GDM1 (cell line): ENCODE results near the gene SBK3.
"Not testable (repeated sequence)": the region's sequence is repeated elsewhere in the genome, so short reads cannot be mapped to it uniquely, and the experiment has no call there.

ENCODE experiments used
- DNase-seq: peaks from one replicate; lab custom pipeline; 2025; lab: John Stamatoyannopoulos, UW

SBK3 gene, protein sequence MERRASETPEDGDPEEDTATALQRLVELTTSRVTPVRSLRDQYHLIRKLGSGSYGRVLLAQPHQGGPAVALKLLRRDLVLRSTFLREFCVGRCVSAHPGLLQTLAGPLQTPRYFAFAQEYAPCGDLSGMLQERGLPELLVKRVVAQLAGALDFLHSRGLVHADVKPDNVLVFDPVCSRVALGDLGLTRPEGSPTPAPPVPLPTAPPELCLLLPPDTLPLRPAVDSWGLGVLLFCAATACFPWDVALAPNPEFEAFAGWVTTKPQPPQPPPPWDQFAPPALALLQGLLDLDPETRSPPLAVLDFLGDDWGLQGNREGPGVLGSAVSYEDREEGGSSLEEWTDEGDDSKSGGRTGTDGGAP

DNA sequence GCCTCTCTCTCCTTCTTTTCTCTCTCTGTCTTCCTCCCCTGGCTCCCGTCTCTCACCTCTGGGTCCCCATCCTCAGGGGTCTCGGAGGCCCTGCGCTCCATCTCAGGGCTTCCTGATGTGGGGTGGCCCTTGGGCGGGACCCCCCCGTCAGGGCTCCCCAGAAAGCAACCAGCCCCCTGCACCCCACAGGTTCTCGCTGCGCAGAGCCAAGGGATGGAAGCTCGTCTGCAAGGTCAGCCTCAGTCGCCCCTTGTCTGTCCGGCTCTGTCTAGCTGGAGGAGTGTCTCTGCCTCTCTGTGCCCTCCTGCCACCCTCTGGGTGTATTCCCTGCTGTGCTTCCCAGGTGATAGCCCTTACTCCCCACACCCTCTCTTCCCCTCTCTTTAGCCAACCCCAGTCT lies at the start of gene SBK3:
Gene SBK3, minus strand, starts transcription at position 101 of the 400 bp plus-strand sequence. Its CDS starts 0 bp downstream, at position 101.
- DNase-seq, result no peak

DNA sequence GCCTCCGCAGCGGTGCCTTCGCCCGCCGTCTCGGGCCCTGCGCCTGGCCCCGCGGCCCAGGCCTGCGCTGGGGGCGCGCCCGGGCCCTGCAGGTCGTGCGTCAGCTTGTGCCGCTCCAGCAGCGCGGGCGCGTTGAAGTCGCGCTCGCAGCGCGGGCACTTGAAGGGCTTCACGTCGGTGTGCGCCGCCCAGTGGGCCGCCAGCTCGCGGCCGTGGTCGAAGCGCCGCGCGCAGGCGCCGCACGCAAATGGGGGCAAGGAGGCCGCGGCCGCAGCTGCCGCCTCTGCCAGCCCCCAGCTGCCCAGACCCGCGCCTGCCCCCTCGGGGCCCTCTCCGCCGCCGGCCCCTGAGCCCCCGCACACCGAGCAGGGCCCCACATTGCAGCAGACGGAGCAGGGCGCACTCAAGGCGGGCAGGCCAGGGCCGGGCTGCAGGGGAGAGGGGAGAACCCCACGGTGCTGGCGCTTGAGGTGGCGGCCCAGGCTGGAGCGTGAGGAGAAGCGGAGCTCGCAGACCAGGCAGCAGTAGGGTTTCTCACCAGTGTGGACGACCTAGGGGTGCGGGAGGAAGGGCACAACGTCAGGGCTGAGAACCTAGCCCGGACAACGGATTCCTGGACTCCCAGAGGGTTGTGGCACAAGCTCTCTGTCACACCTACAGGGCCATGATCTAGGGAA lies 47.9 kb upstream of the SBK3 start:
- DNase-seq, result no peak

DNA sequence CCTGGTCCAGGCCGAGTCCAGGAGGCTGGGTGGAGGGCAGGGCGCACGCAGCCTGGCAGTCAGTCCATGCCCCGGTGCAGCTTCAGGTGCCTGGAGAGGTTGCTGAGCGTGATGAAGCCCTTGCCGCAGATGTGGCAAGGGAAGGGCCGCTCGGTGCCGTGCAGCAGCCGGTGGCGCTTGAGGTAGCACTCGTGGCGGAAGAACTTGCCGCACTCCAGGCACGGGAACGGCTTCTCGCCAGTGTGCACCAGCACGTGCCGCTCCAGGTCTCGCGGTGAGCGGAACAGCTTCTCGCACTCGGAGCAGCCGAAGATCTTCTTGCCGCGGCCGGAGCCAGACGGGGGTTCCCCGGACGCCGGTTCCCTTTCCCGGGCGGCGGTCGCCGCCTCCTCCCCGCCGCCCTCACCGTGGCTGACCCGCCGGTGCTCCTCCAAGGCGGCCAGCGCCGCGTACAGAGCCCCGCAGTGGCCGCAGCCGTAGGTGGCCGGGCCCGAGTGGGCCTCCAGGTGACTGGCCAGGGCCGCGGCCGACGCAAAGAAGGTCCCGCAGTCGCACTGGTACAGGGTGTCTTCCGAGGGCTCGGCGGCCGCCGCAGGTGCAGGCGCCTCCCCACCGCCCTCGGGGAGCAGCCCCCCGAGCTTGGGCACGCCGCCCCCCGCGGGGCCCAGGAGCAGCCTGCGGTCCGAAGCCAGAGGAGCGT lies 47.2 kb upstream of the SBK3 start:
- no peak for DNase-seq

DNA sequence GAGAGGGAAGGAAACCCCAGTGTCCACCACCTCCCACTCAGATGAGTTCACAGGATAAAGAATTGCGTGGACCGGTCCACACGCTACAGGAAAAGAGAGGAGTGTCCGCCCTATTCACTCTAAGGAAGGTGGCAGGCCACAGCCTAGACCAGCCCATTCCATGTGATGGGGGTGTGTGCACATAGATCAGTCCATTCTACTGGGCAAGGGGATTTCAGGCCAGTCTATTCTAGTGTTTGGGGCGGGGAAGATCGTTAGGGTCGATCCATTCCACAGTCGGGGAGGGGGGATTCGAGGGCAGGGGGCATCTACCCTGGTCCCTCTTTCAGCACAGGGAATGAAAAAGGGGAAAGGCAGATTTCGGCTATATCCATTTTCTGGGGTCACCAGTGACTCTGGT lies 46.2 kb upstream of the SBK3 start:
- no peak for DNase-seq

DNA sequence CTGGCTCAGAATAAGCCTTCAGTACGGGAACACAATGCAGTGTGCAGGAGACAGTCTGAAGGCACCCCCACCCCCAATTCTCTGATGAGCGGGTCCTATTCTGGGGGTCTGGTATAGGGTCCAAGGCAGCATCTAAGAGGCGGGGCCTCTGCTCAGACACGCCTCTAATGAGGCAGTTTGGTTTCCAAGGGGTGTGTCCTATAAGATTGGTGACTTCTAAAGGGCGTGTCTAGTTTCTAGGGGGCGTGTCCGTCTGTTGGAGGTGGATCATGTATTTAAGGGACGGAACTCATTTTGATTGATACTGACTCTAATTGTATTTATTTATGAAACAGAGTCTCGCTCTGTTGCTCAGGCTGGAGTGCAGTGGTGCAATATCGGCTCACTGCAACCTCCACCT lies 45.3 kb upstream of the SBK3 start:
- no peak for DNase-seq

DNA sequence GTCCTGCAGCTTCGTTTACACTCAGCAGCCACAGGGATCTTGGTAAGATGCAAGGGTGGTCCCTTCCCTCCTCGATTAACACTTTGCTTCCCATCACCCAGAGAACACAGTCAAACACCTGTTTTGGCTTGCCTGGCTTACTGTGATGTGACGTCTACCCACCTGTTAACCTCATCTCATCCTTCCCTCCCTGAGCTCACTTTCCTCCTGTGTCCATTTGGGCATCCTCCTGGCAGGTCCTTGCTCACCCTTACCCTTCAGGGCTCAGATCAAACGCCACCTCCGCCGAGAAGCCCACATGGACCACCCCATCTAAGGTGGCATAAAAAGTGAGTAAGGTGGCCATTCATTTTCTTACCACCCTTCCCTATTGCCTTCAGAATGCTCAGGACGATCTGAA lies 44.8 kb upstream of the SBK3 start:
- no peak for DNase-seq

DNA sequence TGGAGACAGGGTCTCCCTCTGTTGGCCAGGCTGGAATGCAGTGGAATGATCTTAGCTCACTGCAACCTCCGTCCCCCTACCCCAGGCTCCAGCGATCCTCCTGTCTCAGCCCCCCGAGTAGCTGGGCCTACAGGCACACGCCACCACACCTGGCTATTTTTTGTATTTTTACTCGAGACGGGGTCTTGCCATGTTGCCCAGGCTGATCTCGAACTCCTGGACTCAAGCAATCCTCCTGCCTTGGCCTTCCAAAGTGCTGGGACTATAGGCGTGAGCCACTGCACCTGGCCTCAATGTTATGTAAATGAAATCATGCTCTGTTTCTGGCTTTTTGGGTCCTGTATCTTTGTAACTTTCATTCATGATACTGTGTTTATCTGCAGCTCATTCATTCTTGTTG lies 43.4 kb upstream of the SBK3 start:
- no peak for DNase-seq

DNA sequence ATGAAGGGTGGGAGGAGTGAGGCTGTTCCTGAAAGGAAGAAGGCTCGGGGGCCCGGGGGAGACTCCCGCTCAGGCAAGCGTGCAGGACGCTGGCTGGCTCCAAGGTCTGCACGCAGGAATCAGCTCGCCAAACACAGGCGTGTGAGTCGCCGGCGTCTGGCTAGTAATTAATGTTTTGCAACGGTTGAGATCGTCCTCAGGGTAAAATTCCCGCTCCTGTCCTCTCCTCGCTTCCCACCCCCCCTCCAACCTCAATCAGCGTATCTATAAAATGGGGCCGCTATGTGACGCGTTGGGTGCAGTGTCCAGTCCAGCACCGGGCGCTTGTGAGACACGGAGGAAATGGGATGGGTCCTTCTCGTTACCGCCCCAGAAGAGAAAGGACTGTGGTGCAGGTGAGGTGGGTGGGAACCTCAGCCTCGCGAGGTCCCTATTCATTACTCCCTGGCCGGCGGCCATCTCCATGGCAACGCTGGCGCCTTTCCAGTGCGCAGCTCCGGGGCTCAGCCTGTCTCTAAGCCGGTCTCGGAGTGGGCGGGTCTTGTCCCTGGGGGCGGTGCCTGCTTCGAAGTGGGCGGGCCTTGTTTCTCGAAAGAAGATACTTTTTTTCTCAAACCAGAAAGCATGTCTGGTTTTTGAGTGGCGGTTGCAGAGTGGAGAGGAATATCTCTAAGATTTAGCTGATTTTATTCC lies 41.8 kb upstream of the SBK3 start:
- DNase-seq, result peak; percentile 80

DNA sequence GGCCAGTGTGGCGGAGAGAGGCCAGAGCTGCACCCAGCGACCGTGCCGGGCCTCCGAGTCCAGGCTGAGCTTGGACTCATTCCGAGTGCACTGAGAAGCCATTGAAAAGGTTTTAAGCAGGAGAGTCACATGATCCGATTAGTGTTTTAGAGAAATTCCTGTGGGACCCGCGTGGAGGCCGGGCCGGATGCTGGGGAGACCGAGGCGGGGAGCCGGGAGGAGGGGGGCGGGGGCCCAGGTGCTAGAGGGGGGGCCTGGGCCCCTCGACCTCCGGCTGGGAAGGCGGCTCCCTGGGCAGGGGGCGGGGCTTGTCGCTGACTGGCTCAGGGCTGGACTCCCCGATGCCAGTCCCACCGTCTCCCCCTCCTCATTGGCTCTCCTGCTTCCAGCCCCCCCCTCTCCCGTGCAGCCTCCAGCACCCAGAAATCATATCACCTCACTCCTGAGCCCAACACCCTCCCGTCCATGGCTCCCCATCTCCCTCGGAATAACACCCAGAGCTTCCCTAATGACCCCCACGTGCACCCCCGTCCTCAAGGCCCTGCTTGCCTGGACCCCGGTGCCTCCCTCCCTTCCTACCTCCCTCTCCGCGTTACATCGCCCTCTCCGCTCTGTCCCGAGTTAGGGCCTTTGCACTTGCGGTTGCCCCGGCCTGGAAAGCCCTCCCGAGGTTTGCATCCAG lies 40.5 kb upstream of the SBK3 start:
- DNase-seq, result no peak

DNA sequence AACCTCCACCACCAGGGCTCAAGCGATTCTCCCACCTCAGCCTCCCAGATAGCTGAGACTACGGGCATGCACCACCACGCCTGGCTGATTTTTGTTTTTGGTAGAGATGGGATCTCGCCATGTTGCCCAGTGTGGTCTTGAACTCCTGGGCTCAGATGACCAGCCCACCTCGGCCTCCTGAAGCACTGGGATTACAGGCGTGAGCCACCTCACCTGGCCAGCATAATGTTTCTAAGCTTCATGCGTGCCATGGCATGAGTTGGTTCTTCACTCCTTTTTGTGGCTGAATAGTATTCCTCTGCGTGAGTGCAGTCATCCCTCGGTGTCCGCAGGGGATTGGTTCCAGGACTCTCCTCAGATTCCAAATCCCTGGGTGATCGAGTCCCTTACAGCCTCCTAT lies 39.5 kb upstream of the SBK3 start:
- DNase-seq, result no peak

DNA sequence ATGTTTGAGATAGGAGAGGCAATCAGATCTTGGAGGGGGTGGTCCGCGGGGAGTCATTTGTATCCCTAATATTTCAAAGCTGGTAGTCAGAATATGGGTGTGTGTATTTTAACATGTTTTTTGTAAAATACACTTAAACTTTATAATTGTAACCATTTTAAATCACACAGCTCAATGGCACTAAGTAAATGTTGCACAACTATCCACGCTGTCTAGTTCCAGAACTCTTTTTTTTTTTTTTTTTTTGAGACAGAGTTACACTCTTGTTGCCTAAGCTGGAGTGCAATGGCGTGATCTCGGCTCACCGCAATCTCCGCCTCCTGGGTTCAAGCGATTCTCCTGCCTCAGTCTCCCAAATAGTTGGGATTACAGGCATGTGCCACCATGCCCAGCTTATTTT lies 38.6 kb upstream of the SBK3 start:
- not testable (repeated sequence) for DNase-seq

DNA sequence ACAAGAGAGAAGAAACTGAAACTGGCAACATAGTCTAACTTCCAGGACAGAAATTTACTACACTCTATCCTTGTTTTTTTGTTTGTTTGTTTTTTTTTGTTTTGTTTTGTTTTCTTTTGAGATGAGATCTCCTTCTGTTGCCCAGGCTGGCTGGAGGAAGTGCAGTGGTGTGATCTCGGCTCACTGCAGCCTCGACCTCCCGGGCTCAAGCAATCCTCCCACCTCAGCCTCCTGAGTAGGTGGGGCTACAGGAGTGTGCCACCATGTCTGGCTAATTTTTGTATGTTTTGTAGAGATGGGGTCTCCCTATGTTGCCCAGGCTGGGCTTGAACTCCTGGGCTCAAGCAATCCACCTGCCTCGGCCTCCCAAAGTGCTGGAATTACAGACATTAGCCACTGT lies 36.9 kb upstream of the SBK3 start:
- DNase-seq, result not testable (repeated sequence)

DNA sequence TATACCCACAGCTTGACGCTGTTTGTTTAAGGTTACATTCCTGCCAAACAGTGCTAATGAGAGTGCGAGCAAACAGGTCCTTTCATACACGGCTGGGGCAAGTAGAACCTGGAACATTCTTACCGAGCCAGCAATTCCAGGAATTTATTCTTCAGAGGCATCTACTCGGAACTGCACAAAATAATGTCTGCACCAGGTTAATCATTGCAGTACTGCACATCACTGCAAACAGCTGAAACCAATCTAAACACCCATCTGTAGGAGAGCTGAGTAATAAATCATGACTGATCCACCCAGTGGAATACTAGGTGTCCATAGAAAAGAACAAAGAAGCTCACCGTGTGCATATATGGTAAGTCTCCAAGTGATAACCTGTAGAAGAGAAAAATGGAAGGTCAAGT lies 36.5 kb upstream of the SBK3 start:
- no peak for DNase-seq

DNA sequence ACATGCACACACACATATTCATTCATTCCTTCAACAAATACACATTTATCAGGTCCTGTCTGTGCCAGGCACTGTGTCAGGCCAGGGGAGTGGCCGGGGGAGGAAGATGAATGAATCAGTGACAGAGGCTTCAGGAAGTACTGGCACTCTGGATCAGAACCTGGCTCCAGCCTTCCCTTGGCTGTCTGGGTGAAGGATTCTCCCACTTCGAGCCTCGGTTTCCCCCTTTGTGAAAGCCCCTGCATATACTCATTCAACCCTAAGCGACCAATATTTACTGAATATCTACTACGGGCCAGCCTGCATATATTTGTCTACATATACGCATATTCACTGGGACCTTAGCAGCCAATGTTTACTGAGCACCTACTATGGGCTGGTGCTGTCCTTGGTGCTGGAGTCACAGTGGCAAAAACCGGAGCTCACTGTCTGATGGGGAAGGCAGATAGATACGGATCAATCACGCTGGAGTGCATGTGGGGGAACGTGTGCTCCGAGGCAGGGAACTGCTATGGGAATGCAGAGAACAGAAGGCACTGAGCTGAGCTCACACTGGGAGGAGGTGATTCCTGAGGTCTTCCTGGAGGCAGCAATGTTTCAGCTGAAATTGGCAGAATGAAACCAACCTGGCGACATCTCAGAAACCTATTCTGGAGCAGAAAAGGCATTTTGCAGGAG lies 35.9 kb upstream of the SBK3 start:
- no peak for DNase-seq

DNA sequence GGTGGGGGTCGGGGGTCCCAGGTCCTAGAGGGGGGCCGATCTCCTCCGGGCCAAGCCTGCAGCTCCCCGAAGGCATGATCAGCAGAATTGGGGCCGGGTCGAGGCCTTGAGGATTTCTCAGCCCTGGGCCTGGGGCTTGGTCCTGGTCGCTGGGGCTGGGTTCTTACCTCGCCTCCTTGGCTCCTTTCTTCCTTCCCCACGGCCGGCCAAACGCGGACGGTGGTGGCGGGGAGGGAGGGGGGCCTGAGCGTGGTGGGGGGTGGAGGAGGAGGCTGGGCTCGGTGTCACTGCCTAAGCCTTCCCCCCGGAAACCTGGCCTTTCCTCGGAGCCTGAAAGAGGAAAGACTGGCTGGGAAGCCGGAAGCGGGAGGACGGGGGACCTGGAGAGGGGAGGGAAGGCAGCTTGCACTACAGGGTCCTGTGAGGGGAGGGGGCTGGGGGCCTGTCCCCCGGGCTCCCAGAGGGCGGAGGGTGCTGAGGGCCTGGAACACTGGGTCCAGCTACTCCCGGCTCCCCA lies 35.3 kb upstream of the SBK3 start, which contains the start of gene ZNF579:
Gene ZNF579, minus strand, starts transcription at position 221 of the 517 bp plus-strand sequence. CDS start 1,209 bp downstream, outside the sequence.
- DNase-seq, result peak; percentile 73

DNA sequence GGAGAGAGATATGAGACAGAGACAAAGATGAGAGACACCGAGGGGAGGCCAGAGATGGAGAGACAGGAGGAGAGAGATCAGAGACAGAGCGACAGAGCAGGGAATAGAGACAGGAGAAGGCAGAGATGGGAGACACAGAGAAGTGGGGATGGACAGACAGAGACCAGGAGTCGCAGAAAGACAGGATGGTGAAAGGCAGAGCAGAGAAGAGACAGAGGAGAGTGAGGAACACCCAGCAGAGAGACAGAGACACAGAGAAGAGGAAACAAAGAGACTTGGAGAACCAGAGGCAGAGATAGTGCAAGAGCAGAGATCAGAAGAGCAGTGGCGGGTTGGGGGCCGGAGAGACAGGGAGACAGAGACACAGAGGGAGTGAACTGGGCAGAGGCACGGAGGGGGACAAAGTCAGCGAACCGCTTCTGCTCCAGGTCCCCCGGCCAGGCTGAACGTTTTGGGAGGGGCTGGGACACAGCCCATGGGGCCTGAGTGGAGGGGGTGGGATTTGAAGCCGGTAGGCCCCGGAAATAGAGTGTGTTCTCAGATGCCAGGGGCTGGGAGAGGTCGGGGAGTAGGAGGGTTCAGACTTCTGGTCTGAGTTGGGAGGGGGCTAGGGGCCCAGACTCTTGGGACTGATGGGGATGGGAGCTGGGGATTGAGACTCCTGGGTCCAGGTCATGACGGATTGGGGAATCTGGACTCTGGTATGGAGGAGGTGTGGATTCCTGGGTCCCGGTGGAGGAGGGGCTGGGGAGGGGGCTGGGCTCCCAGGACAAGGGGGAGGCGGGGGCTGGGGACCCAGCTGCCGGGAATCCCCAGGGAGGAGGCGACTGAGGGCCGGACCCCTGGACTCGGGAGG lies 34.7 kb upstream of the SBK3 start:
- DNase-seq, result no peak

DNA sequence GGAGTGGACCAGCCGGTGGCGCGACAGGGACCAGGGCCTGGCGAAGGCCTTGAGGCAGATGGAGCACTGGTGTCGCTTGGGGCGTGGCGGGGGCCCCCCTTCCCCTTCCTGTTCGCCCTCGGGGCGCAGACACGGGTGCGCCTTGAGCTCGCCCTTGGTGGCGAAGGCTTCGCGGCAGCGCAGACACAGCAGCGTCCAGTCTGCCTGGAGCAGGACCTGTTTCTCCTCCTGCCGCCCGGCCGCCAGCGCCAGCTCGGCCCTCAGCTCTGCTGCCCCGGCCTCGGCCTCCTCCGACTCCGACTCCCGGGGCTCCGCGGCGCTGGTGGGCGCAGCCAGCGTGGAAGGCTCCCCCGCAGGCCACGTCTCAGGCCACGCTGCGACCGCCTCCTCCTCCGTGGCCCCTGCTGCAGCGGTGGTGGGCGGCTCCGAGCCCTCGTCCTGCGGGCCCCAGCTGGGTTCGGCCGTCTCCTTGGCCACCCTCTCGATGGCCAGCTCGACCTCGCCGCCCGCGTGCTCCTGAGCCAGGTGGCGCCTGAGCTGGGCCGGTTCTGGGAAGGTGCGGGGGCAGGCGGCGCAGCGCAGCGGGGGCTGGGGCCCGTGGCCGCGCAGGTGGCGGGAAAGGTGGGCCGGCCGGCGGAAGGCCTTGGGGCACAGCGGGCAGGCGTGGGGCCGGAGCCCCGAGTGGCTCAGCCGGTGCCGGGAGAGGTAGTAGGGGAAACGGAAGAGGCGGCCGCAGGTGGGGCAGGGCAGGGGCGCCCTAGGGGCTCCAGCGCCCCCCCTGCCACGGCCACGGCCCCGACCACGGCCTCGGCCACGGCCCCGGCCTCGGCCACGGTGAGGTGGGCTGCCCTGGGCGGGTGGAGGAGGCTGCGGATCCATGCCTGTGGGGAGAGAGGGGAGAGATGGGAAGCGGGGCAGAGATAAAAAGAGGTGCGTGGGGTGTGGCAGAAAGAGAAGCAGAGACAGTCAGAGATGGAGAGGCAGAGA lies 33.7 kb upstream of the SBK3 start:
- DNase-seq, result no peak

DNA sequence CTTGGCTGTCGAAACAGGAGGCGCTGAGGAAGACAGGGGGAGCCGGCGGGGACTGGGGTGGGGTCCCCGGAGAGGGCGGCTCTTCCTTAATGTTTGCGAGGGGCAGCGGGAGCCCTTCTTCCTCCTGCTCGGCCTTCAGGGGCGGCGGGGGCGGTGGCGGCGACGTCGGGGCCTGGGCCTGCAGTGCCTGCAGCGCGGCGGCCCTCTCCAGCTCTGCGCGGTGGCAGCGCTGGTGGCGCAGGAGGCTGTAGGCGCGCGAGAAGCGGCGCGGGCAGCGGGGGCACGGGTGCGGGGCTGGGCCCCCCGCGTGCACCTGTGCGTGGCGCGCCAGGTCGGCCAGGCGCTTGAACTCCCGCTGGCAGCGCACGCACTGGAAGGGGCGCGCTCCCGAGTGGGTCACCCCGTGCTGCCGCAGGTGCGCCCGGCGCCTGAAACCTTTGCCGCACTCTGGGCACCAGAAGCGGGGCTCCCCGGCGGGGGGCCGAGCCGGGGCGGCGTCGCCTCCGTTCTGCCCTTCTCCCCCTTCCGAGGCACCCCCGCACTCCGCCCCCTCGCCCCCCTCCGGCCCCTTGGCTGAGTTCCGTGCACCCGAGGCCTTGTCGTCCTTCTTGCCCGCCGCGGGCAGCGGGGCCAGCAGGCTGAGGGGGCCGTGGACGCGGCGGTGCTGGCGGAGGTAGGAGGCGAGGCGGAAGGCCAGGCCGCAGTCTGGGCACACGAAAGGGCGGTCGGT lies 32.9 kb upstream of the SBK3 start:
- no peak for DNase-seq
